Natural killer cell (primary cell): ENCODE results near the gene PNKP. TPM values are rescaled to one million over a fixed set of nuclear protein-coding genes. Genes with fewer than 3 reads are reported as not detected.

Experiments used
- ATAC-seq, 3 donors: fragments of 150-1000 bp in 2 of 3; fragments of 200-7000 bp in 1 of 3; cut with Tn5 transposase; 1 replicate in 1 of 3; 2 replicates in 2 of 3; pipeline ENCODE4 v1.10.0; 2021; ENCODE audit warnings: mild to moderate bottlenecking in 2 of 3, moderate library complexity in 2 of 3
- DNase-seq, 2 donors: peaks; one replicate each; pipeline versions ENCODE4 v3.0.0 to v3.0.0-alpha.2; 2013 to 2021; ENCODE audit warnings: mixed read lengths in 1 of 2
- H3K27ac ChIP-seq: one replicate; pipeline ENCODE4 v1.5.1; 2013; ENCODE audit warnings: mild to moderate bottlenecking, low read length
- H3K27me3 ChIP-seq: one replicate; pipeline ENCODE4 v1.6.1; 2013; ENCODE audit warnings: low read length; ENCODE audit not compliant: control insufficient read depth, insufficient read depth
- H3K36me3 ChIP-seq: one replicate; pipeline ENCODE4 v1.6.1; 2013; ENCODE audit warnings: low read length; ENCODE audit not compliant: control insufficient read depth, insufficient read depth
- H3K4me1 ChIP-seq: one replicate; pipeline ENCODE4 v1.6.1; 2013; ENCODE audit warnings: low read length; ENCODE audit not compliant: control insufficient read depth, insufficient read depth
- H3K4me3 ChIP-seq: one replicate; pipeline ENCODE4 v1.5.1; 2013; ENCODE audit warnings: low read length
- H3K9me3 ChIP-seq: one replicate; pipeline ENCODE4 v1.6.1; 2013; ENCODE audit warnings: low read length; ENCODE audit not compliant: control insufficient read depth, insufficient read depth
- H3K27ac Mint-ChIP-seq, 2 donors: one replicate each; pipeline ENCODE4 v1.8.0; 2022; ENCODE audit warnings: mild to moderate bottlenecking in 2 of 2, mixed read lengths in 2 of 2, moderate library complexity in 1 of 2
- H3K27me3 Mint-ChIP-seq, 2 donors: one replicate each; pipeline ENCODE4 v1.8.0; 2022; ENCODE audit warnings: low read depth in 2 of 2, mixed read lengths in 2 of 2
- H3K36me3 Mint-ChIP-seq: one replicate; pipeline ENCODE4 v1.8.0; 2022; ENCODE audit warnings: mixed read lengths
- H3K4me1 Mint-ChIP-seq, 2 donors: one replicate each; pipeline ENCODE4 v1.8.0; 2022; ENCODE audit warnings: mixed read lengths in 2 of 2
- H3K4me3 Mint-ChIP-seq: one replicate; pipeline ENCODE4 v1.8.0; 2022; ENCODE audit warnings: mild to moderate bottlenecking, moderate library complexity, mixed read lengths
- H3K9me3 Mint-ChIP-seq, 2 donors: one replicate each; pipeline ENCODE4 v1.8.0; 2022; ENCODE audit warnings: mixed read lengths in 2 of 2
- CTCF ChIP-seq: fragments of 200-600 bp; IDR thresholded peaks from one replicate; pipeline ENCODE4 v1.8.0; 2022; ENCODE audit warnings: antibody characterized with exemption
- WGBS: methylation state at CpG from one replicate; pipeline ENCODE4 v1.1.7; 2013; ENCODE audit warnings: missing lambda C conversion rate; ENCODE audit not compliant: insufficient coverage; 5-methylcytosine and 5-hydroxymethylcytosine counted together
- intact Hi-C: fragments of 100-400 bp; cut with micrococcal nuclease; formaldehyde crosslinking; loops from one replicate; pipeline ENCODE4 v1.14.2; 2022
- total RNA-seq, 4 donors: library from RNA; stranded (reverse); fragments of 120-200 nt in 1 of 4; gene quantifications; one replicate each; pipeline versions ENCODE4 v1.2.3 to v1.2.4, GENCODE V29; 2013 to 2022

Gene PNKP
- total RNA-seq, 3 donors from 2014 or later (not counting 1 experiment from before 2014, with no cell fraction given): 228 to 253 (median 243) TPM

- WGBS: 14% methylated on average over 39 of the region's 41 CpGs
- H3K4me1 Mint-ChIP-seq: peaks cover 22 to 26% of the 10 kb centered on the region in 2 donors
- no peaks in the 10 kb centered on the region for H3K9me3 Mint-ChIP-seq
- H3K4me3 ChIP-seq: peak overlapping the region; percentile 57
- H3K27ac ChIP-seq: peak overlapping the region; percentile 99
- H3K9me3 ChIP-seq: no peaks in the 10 kb centered on the region
- no peaks in the 10 kb centered on the region for H3K27me3 ChIP-seq
- H3K36me3 Mint-ChIP-seq: no peaks in the 10 kb centered on the region
- DNase-seq: peak; percentile 96 to 98
- H3K27ac Mint-ChIP-seq: no peak overlapping the region
- no peak for TF ChIP-seq CTCF
- peaks cover 22% of the 10 kb centered on the region for H3K4me1 ChIP-seq
- peak; percentile 61 to 79 (median 63) for ATAC-seq
- intact Hi-C loops: loop anchor here (1.0 to 5.0 kb wide), 8 partner anchors 9 to 425 kb away; partner anchors contain the start of genes ALDH16A1, ATF5, FUZ and IL4I1
- H3K27me3 Mint-ChIP-seq: no peaks in the 10 kb centered on the region
- no peak overlapping the region for H3K4me3 Mint-ChIP-seq
- peaks cover 37% of the 10 kb centered on the region for H3K36me3 ChIP-seq
These were observed 10.7 kb upstream of the PNKP start for GRCh38 chr19:49877879-49878743.

DNA sequence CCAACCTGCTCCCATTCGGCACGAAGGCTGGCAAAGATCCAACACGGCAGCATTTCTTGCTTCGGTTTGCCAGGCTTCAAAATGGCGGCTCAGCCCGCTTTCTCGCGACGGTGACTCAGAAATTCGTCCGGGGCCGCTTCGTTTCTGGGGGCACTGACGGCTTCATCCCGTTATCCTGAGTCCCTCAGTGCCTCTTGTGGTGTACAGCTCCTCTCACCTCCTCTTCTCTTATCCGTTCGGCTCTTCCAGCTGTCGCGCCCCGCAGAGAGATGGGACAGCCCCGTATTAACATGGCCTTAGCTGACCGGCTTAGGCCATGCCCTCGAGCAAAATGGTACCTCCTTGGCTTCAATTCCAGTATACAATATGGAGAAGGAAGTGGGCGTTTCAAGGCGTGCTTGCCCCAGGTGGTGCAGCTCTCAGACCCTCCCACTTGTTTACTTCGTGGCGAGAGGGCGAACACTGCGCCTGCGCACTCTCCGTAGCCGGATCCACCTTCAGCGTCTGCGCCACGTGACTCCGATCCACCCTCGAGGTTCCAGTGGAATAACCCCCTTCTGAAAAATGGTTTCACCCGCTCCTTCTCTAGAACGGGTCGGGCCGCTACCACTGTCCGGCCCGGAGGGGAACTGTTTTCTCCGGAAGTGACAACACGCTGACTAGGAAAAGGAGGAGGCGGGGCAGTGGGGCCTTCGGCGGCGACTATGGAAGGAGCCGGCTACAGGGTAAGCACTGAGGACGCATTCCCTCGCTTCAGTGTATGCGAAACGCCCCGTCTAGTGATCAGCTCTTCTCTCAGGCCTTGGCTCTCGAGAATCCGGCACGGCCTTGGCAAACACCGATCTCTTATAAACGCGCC is 9.9 kb upstream of the PNKP start, which contains the start of the genes AKT1S1 and TBC1D17:
Gene AKT1S1 (minus strand): TSS at position 336 of the 859 bp plus-strand sequence. CDS start 4,060 bp downstream, outside the sequence.
Gene TBC1D17 (plus strand): TSS at position 683 of the 859 bp plus-strand sequence. CDS start 22 bp downstream, at position 705.
- under 1% methylated on average over 61 of the region's 61 CpGs for WGBS
- no peaks in the 10 kb centered on the region for H3K36me3 Mint-ChIP-seq
- peaks cover 22 to 26% of the 10 kb centered on the region in 2 donors for H3K4me1 Mint-ChIP-seq
- H3K4me3 ChIP-seq: peak within 1 kb of the TSS; percentile 57
- no peak within 1 kb of the TSS for H3K4me3 Mint-ChIP-seq
- TF ChIP-seq CTCF: no peak
- peaks cover 22% of the 10 kb centered on the region for H3K4me1 ChIP-seq
- no peaks in the 10 kb centered on the region for H3K27me3 ChIP-seq
- DNase-seq (peak; percentile 93 to 100), ATAC-seq (peak; percentile 64 to 87 (median 68))
- H3K27me3 Mint-ChIP-seq: no peaks in the 10 kb centered on the region
- intact Hi-C loops: loop anchor here (1.0 to 5.0 kb wide), 8 partner anchors 8 to 424 kb away; partner anchors contain the start of genes ALDH16A1, ATF5, FUZ and IL4I1
- no peaks in the 10 kb centered on the region for H3K9me3 ChIP-seq
- no peaks in the 10 kb centered on the region for H3K9me3 Mint-ChIP-seq
- H3K27ac Mint-ChIP-seq: no peak within 1 kb of the TSS
- peak within 1 kb of the TSS; percentile 99 for H3K27ac ChIP-seq
- peaks cover 28% of the 10 kb centered on the region for H3K36me3 ChIP-seq

DNA sequence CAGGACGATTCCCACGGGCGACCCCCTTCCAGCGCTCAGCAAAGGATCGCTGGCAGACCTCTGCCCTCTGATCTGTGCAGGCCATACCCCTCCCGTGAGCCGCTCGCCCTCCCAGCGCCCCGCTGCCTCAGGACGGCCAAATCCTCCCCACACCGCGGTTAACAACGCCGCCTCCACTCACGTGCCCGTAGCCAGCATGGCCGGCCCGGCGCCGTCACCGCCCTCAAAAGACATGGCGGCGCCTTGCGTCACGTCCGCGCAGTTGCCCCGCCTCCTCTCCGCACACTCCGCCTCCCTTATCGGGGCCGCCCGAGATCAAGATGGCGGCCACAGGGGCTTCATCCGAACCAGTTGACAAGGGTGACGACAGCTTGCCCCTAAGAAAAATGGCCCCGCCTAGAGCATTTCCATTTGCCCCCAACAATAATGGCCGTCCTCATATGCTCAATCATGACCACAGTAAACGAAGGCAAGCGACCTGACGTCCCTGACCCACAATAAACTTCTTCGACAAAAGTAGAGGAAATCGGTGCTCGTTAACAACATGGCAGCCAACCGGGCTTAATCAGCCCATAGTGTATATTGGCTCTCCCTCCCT is 9.1 kb upstream of the PNKP start:
- Mint-ChIP-seq H3K4me1 (peaks cover 22 to 28% of the 10 kb centered on the region in 2 donors), H3K4me3 (no peak overlapping the region), H3K9me3 (no peaks in the 10 kb centered on the region), H3K27ac (no peak overlapping the region), H3K27me3 (no peaks in the 10 kb centered on the region), H3K36me3 (no peaks in the 10 kb centered on the region)
- Histone ChIP-seq H3K36me3 (peaks cover 21% of the 10 kb centered on the region), H3K27me3 (no peaks in the 10 kb centered on the region), H3K9me3 (no peaks in the 10 kb centered on the region), H3K27ac (peak overlapping the region; percentile 99), H3K4me3 (peak overlapping the region; percentile 57), H3K4me1 (peaks cover 22% of the 10 kb centered on the region)
- WGBS: under 1% methylated on average over 46 of the region's 46 CpGs
- intact Hi-C loops: loop anchor here (1.0 to 5.0 kb wide), 9 partner anchors 7 to 423 kb away; partner anchors contain the start of genes ALDH16A1, ATF5, FUZ and IL4I1
- DNase-seq: peak; percentile 97 to 99
- peak; percentile 60 to 75 (median 63) for ATAC-seq
- no peak for TF ChIP-seq CTCF
